Esophagus squamous epithelium (tissue), 4 donors: ENCODE measurements around the gene BIVM.

Experiments
- CTCF ChIP-seq, 6 experiments: fragments of 450-650 bp in 4 of 6; fragments of 200-600 bp in 2 of 6; sonication (generic) in 2 of 6; IDR thresholded peaks; one replicate each; pipeline ENCODE4 v1.5.1; 2016 to 2019; ENCODE audit warnings: antibody characterized with exemption in 6 of 6, mild to moderate bottlenecking in 4 of 6, moderate library complexity in 4 of 6
- POLR2A ChIP-seq, 4 donors: fragments of 450-650 bp; IDR thresholded peaks; one replicate each; pipeline ENCODE4 v1.6.1; 2017; ENCODE audit warnings: antibody characterized with exemption in 4 of 4, mild to moderate bottlenecking in 4 of 4, moderate library complexity in 3 of 4

- TF ChIP-seq POLR2A (IDR thresholded peaks at IDR 0.05): no peak
- TF ChIP-seq CTCF (IDR thresholded peaks at IDR 0.05): no peak
These were observed 39.4 kb downstream of the BIVM start for GRCh38 chr13:102838273-102838672.
